ENCODE results near the gene A3GALT2. TPM values are rescaled to one million over a fixed set of nuclear protein-coding genes. Genes with fewer than 3 reads are reported as not detected.

Gene A3GALT2
- total RNA-seq, 1 donor from 2014 or later, result 0.71 TPM

DNA sequence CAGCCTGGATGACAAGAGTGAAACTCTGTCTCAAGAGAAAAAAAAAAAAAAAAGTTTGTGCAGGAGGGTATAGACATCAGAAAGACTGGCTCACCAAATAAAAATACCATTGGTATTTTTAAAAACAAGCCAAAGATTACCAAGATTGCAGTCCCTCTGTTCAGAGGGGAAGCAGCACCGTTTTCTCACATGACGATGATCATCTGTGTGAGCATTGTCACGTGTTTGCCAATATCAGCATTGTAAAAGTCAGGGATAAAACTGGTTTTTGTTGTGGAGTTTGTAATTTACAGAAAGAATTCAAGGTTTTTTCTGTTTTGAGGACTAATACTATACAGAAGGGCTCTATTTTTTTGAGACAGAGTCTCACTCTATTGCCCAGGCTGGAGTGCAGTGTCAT lies 38.1 kb downstream of the A3GALT2 start:
- H3K9me3 Mint-ChIP-seq (ENCODE audit: unreplicated experiment), result no peaks in the 10 kb centered on the region
- TF ChIP-seq CTCF (IDR thresholded peaks at IDR 0.05; ENCODE audit: partially characterized antibody, unreplicated experiment), result no peak
- H3K4me3 Mint-ChIP-seq (ENCODE audit: unreplicated experiment), result no peak overlapping the region
- H3K27me3 Mint-ChIP-seq (ENCODE audit: unreplicated experiment), result no peaks in the 10 kb centered on the region
- H3K36me3 Mint-ChIP-seq (ENCODE audit: unreplicated experiment), result peaks cover 5% of the 10 kb centered on the region
- H3K4me1 Mint-ChIP-seq (ENCODE audit: low read depth, unreplicated experiment), result no peaks in the 10 kb centered on the region
- DNase-seq, result no peak
- no peak overlapping the region for H3K27ac Mint-ChIP-seq (ENCODE audit: unreplicated experiment)

DNA sequence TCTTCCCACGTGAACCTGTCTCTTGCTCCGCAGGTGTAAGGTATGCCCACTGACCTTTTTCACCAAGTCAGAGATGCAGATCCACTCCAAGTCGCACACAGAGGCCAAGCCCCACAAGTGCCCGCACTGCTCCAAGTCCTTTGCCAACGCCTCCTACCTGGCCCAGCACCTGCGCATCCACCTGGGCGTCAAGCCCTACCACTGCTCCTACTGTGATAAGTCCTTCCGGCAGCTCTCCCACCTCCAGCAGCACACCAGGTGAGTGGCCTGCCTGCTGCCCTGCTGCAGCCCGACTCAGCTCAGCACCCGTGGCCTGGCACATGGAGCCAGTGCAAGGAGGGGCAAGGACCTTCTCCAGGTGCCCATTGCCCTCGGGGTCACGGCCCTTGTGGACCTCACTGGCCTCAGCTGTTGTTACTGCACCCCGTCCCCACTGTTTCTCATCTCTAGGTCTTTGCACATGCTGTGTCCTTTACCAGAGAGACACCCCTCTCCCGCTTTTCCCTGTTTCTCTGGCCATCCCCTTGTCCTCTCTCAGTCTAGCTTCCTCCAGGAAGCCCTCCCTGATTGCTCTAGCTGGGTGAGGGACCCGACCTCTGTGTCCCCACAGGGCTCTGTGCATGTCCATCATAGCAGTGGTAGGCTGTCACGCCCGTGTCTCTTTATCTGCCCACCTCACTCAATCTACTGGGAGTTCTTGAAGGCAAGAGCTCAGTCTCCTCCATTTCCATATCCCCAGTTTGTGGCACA lies 39.2 kb downstream of the A3GALT2 start:
- H3K4me3 Mint-ChIP-seq (ENCODE audit: unreplicated experiment), result no peak overlapping the region
- H3K4me1 Mint-ChIP-seq (ENCODE audit: low read depth, unreplicated experiment), result no peaks in the 10 kb centered on the region
- DNase-seq, result no peak
- H3K27ac Mint-ChIP-seq (ENCODE audit: unreplicated experiment), result peak overlapping the region; percentile 50
- H3K9me3 Mint-ChIP-seq (ENCODE audit: unreplicated experiment), result peaks cover 3% of the 10 kb centered on the region
- no peak for TF ChIP-seq CTCF (IDR thresholded peaks at IDR 0.05; ENCODE audit: partially characterized antibody, unreplicated experiment)
- peaks cover under 1% of the 10 kb centered on the region for H3K27me3 Mint-ChIP-seq (ENCODE audit: unreplicated experiment)
- peaks cover 11% of the 10 kb centered on the region for H3K36me3 Mint-ChIP-seq (ENCODE audit: unreplicated experiment)

GRCh38 chr1:33280091-33280661 lies 40.7 kb downstream of the A3GALT2 start:
- Mint-ChIP-seq H3K4me1 (ENCODE audit: low read depth, unreplicated experiment) (no peaks in the 10 kb centered on the region), H3K27me3 (ENCODE audit: unreplicated experiment) (peaks cover 1% of the 10 kb centered on the region), H3K36me3 (ENCODE audit: unreplicated experiment) (peaks cover 12% of the 10 kb centered on the region), H3K4me3 (ENCODE audit: unreplicated experiment) (no peak overlapping the region), H3K27ac (ENCODE audit: unreplicated experiment) (no peak overlapping the region), H3K9me3 (ENCODE audit: unreplicated experiment) (peaks cover 3% of the 10 kb centered on the region)
- no peak for TF ChIP-seq CTCF (IDR thresholded peaks at IDR 0.05; ENCODE audit: partially characterized antibody, unreplicated experiment)
- no peak for DNase-seq

DNA sequence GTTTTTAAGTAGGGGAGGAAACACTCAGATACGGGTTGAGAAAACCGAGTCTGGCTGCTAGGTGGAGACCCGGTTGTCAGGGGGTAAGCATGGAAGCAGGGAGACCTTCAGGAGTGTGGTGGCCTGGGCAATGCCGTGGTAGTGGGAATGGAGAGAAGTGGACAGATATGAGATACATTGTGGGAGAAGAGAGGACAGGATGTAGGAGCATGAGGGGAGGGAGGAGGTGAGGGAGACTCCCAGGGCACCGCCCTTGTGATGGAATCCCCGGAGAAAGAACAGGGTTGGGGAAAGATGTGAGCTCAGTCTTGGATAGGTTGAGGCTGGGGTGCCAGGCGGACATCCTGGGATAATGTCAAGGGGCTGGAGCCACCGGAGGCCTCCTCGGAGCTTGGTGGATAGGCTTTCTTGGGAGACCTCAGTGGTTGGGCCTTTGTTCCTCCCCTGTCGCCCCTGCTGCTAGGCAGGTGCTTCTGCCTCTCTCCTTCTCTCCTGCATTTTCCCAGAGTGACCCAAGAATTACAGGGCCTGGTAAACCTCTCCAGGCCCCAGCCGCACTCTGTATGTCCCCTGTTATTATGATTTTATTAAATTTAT lies 43.3 kb downstream of the A3GALT2 start:
- no peak overlapping the region for H3K4me3 Mint-ChIP-seq (ENCODE audit: unreplicated experiment)
- H3K36me3 Mint-ChIP-seq (ENCODE audit: unreplicated experiment), result peaks cover 12% of the 10 kb centered on the region
- H3K27me3 Mint-ChIP-seq (ENCODE audit: unreplicated experiment), result peaks cover 2% of the 10 kb centered on the region
- peaks cover 10% of the 10 kb centered on the region for H3K9me3 Mint-ChIP-seq (ENCODE audit: unreplicated experiment)
- peaks cover 7% of the 10 kb centered on the region for H3K4me1 Mint-ChIP-seq (ENCODE audit: low read depth, unreplicated experiment)
- TF ChIP-seq CTCF (IDR thresholded peaks at IDR 0.05; ENCODE audit: partially characterized antibody, unreplicated experiment), result no peak
- H3K27ac Mint-ChIP-seq (ENCODE audit: unreplicated experiment), result no peak overlapping the region
- no peak for DNase-seq

Data from glutamatergic neuron (in vitro differentiated cells).